ENCODE measurements around the gene NEURL1B.

Gene NEURL1B

DNA sequence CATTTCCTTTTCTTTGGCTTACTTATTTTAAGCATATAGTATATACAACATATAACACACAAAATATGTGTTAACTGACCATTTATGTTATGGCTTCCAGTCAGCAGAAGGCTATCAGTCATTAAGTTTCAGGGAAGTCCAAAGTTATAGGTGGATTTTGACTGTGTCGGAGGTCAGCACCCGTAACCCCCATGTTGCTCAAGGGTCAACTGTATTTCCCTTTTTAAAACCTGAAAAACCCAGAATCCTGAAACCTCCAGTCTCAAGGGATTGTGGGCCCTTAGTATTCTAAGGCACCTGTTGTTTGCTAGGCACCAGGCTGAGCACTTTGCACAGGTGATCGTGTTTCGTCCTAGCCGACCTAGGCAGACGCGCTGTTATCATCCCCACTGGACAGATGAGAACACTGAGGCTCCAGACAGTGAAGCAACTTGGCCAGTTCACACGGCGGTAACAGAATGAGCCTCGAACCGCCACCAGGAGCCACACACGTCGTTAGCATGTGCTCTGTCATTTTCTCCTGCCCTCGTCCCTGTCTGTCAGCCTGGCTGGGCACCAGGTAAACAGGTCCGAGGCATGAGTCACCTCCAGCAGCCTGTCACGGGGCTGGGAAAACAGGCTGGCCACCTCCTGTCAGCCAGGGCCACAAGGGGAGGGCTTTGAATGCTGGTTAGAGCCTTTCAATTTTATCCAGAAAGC is 90.1 kb downstream of the NEURL1B start:
- DNase-seq (ENCODE audit: low read depth in 3 of 3): no peak

DNA sequence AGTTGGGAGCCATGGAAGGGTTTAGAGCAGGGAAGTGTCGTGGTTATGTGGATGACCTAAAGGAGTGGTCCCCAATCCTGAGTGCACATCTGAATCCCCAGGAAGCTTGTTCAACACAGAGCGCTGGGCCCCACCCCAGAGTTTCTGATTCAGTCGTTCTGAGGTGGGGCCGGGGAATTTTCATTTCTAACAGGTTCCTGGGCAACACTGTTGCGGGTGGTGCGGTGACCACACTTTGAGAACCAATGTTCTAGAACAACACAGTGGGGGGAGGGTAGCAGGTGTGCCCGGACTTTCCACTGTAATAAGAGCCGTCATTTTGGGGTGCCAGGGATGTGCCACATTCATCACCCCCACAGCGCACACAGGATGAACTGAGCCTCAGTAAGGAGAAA is 90.6 kb downstream of the NEURL1B start:
- no peak for DNase-seq (ENCODE audit: low read depth in 3 of 3)

GRCh38 chr5:172732201-172732865 is 91.3 kb downstream of the NEURL1B start:
- DNase-seq (ENCODE audit: low read depth in 3 of 3): no peak

- no peak for DNase-seq (ENCODE audit: low read depth in 3 of 3)
Measured at GRCh38 chr5:172733131-172733973, 92.3 kb downstream of the NEURL1B start.

DNA sequence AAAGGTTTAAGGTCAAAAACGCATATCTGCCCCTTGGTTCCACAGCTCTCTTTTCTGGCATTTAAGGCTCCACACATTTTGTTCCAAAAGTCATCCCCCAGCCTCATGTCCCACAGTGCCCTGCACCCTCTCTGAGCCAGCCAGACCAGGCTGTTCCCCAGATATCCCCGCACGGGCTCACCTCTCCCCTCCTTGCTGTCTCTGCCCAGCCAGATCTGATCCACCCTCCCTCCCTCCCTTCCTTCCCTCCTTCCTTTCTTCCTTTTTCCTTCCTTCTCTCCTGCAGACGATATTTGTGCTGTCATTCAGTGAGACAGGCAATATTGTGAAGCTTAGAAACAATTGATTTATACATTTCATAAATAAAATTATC is 92.9 kb downstream of the NEURL1B start:
- DNase-seq (ENCODE audit: low read depth in 3 of 3): no peak

GRCh38 chr5:172735141-172735831 is 94.2 kb downstream of the NEURL1B start:
- DNase-seq (ENCODE audit: low read depth in 3 of 3): no peak

DNA sequence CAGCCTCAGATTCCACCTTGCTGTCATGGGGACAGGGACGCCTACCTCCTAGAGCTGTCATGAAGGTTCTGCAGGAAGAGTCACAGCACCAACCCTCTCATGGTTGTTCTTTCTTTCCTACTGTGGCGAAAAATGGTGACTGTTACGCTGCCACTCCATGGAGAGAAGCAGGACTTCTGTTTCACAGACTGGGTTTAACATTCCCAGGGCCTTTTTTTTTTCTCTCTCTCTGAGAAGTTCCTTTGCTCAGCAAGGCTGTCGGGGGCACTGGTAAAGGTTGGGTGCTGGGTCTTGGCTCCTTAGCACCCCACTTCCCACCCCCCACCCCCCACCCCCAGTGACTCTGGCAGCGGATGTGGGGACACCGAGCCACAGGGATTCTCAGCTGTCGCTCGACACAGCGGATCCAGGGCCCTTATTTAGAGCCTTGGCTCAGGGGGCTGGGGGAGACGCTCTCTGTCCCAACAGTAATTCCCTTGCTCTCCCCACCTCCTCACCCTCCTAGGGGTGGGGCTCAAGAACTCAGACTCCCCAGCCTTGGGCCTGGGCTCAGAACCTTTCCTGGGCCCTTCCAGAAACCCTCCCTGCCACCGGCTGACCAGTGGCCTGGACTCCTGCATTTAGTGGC is 95.6 kb downstream of the NEURL1B start:
- DNase-seq (ENCODE audit: low read depth in 3 of 3): no peak

DNA sequence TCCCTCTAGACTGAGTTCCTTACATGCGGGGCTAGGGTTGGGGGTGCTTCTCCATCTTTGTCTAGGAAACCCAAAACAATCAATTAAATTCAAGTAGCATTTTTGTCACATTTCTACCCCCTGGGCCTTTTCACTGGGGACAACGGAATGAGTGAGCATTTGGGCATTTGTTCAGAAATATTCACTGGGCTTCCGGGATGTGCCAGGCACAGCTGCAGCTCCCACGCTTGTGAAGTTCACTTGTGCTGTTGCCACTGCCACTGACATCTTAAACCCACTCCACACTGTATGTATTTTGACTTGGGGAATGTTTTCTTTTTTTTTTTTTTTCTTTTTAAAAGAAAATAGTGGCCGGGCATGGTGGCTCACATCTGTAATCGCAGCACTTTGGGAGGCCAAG is 98.3 kb downstream of the NEURL1B start:
- DNase-seq (ENCODE audit: low read depth in 3 of 3): no peak

DNA sequence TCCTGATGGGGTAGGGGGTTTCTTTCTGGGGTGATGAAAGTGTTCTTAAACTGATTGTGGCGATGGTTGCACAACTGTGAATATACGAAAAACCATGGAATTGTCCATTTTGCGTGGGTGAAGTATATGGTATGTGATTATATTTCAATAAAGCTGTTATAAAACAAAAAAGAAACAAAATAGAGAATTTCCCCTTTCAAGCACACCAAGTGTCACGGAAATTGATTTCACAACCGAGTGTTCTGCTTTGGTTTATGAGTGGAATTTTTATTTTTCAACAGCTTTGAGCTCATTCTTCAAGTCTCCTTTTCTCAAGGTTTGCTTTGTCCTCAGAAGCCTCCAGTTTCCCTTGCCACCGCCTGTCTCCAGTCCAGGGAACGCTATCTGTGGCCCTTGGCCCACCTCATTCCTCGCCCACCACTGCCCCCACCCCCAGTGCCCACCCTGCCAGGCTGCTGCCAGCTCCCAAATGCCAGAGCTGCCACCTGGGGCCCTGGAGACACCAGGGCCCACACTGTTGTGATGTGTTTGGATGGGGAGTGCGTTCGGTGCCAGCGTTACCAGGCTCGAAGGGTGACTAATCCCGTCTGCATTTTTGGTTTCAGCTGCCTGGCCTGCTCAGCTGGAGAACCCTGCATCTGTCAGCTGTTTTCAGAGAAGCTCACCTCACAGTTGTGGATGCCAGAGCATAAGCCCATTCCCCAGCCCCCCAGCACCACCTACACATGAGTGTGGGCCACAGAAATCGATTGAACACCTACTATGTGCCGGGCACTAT is 99.6 kb downstream of the NEURL1B start:
- no peak for DNase-seq (ENCODE audit: low read depth in 3 of 3)

Data from stimulated activated CD4-positive, alpha-beta T cell treated with anti-CD3 and anti-CD28 coated beads, TNF-alpha, amount 100 ng/mL, for 4 hours (primary cell).